Right cardiac atrium (tissue), 5 donors: Measurements from ENCODE around the gene LUZP1. TPM values are rescaled to one million over a fixed set of nuclear protein-coding genes. Genes with fewer than 3 reads are reported as not detected.
"Not testable (repeated sequence)": the region's sequence is repeated elsewhere in the genome, so short reads cannot be mapped to it uniquely, and the experiment has no call there.

Source experiments
- ATAC-seq, 2 donors: fragments of 200-7000 bp; cut with Tn5 transposase; one replicate each; pipeline versions ENCODE4 v1.8.0 to v1.9.1; 2020; ENCODE audit warnings: moderate library complexity in 2 of 2, mild to moderate bottlenecking in 1 of 2
- DNase-seq, 3 donors: peaks; one replicate each; pipeline ENCODE4 v3.0.0-alpha.2; 2020
- H3K27ac ChIP-seq: one replicate; pipeline ENCODE4 v1.5.1; 2013; ENCODE audit warnings: mild to moderate bottlenecking, low read length, control low read depth, moderate library complexity
- H3K27me3 ChIP-seq: one replicate; pipeline ENCODE4 v1.6.1; 2013; ENCODE audit not compliant: control insufficient read depth, insufficient read depth
- H3K4me1 ChIP-seq: one replicate; pipeline ENCODE4 v1.6.1; 2013; ENCODE audit warnings: low read length; ENCODE audit not compliant: control insufficient read depth, insufficient read depth
- H3K4me3 ChIP-seq: one replicate; pipeline ENCODE4 v1.5.1; 2013; ENCODE audit warnings: low read length, control low read depth
- H3K9me3 ChIP-seq: one replicate; pipeline ENCODE4 v1.6.1; 2013; ENCODE audit warnings: low read length; ENCODE audit not compliant: control insufficient read depth
- WGBS: extraction: QIAGEN DNeasy Blood & Tissue Kit; methylation state at CpG from one replicate; pipeline ENCODE4 v1.1.7; 2013; 5-methylcytosine and 5-hydroxymethylcytosine counted together
- intact Hi-C, 4 donors: fragments of 100-400 bp; cut with DNase I; formaldehyde crosslinking; loops; one replicate each; pipeline versions ENCODE4 v1.11.0 to v1.14.0; 2022 to 2023
- polyA plus RNA-seq: library from polyadenylated mRNA; stranded (reverse); fragments of 200-250 nt; gene quantifications from one replicate; pipeline ENCODE4 v1.2.3, GENCODE V29; 2013
- total RNA-seq, 4 donors: library from RNA; stranded (reverse); fragmentation: NEBNext Ultra II Directional; extraction: Animal tissue kit (Norgen Biotek cat#: 25700); gene quantifications; one replicate each; pipeline ENCODE4 v1.2.1, GENCODE V29; 2021
- donor health status: healthy with polysubstance abuse.
- donor health status: DM: no; HTN: yes; CAD: no.
- donor health status: DM: no; HTN: no; CAD: no.
- donor health status: DM: no; HTN: yes; CAD: no; lungs with severe emphysema.
- donor health status: DM: yes; HTN: yes; CAD: no.

Gene LUZP1
- total and polyA plus RNA-seq, 5 donors, result 9.5 to 61.9 (median 35.1) TPM

- intact Hi-C loops, result no loop called here
- Histone ChIP-seq H3K4me3 (no peak overlapping the region), H3K27me3 (no peaks in the 10 kb centered on the region), H3K27ac (no peak overlapping the region), H3K4me1 (no peaks in the 10 kb centered on the region), H3K9me3 (no peaks in the 10 kb centered on the region)
- WGBS, result 91% methylated on average over 2 of the region's 2 CpGs
- ATAC-seq (no peak), DNase-seq (no peak)
These were observed 39.9 kb upstream of the LUZP1 start for GRCh38 chr1:23208527-23208926.

DNA sequence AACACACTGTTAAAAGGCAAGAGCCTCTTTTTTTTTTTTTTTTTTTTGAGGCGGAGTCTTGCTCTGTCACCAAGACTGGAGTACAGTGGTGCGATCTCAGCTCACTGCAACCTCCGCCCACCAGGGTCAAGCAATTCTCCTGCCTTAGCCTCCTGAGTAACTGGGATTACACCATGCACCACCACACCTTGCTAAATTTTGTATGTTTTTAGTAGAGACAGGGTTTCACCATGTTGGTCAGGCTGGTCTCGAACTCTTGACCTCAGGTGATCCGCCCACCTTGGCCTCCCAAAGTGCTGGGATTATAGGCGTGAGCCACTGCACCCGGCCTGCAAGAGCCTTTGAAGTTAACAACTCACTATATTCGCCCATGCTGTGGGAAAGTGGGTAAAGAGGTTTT lies 39.1 kb upstream of the LUZP1 start:
- DNase-seq, H3K27ac ChIP-seq, H3K9me3 ChIP-seq, ATAC-seq, H3K27me3 ChIP-seq, H3K4me1 ChIP-seq, intact Hi-C loops, H3K4me3 ChIP-seq: not testable (repeated sequence)
- 93% methylated on average over 8 of the region's 8 CpGs for WGBS

DNA sequence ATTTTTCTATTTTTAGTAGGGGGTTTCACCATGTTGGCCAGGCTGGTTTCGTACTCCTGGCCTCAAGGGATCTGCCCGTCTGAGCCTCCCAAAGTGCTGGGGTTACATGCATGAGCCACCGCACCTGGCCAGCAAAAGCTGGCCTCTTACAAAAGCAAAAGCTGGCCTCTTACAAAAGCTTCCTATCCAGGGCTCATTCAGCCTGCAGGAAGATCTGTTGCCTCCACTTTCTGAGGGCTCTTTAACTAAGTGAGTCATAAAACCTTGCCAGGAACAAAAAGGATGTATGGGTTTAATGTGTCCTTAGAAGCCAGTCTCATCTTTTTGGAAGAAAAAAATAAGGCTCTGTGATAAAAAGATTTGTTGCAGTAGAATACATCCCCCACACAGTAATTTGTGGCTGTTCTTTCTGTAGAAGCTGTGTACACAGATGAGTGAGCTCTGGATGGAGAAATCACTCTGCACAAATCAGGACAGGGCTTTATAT lies 33.6 kb upstream of the LUZP1 start:
- 63% methylated on average over 3 of the region's 3 CpGs for WGBS
- no peaks in the 10 kb centered on the region for H3K27me3 ChIP-seq
- intact Hi-C loops, result no loop called here

DNA sequence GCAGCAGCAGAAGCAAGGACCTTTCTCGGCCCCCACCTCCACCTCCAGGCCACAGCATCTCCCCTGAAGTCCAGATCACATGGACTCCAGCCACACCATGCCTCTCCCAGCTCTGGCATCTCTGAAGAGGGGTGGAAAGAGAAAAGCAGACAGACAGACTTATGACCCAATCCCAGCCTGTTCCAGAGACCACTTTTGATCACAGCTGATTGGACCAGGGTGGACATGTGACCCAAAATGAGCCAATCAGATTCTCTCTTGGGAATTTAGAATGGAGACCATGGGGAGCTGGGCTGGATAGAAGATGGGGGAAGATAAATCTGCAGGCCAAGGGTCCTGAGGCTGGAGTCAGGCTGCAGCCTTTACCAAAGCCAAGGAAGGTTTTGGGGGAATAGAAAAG lies 32.2 kb upstream of the LUZP1 start:
- 88% methylated on average over 1 of the region's 1 CpG for WGBS
- ATAC-seq (no peak), DNase-seq (no peak)
- no peak overlapping the region for H3K27ac ChIP-seq
- H3K4me1 ChIP-seq, result no peaks in the 10 kb centered on the region
- H3K4me3 ChIP-seq, result no peak overlapping the region
- intact Hi-C loops, result no loop called here
- no peaks in the 10 kb centered on the region for H3K27me3 ChIP-seq
- H3K9me3 ChIP-seq, result no peaks in the 10 kb centered on the region

More for the DNA sequence above, 33.6 kb upstream of the LUZP1 start:
- Histone ChIP-seq H3K4me3 (no peak overlapping the region), H3K4me1 (no peaks in the 10 kb centered on the region), H3K27ac (no peak overlapping the region), H3K9me3 (no peaks in the 10 kb centered on the region)
- DNase-seq (no peak), ATAC-seq (no peak)

DNA sequence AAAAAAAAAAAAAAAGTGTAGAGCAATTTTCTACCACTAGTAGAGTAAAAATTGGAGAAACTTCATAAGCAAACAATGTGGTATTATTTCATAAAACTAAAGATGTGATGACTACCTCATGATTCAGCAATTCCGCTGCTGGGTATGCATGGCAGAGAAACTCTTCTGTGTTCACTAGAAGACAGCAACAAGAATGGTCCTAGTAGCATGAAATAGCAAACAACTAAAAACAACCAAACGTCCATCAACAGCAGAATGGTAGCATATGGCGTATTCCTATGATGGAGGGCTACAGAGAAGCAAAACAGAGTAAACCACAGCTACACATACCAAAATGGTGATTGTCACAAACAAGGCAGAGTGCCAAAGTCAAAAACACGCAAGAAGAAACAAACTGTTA lies 29.7 kb upstream of the LUZP1 start:
- no peaks in the 10 kb centered on the region for H3K9me3 ChIP-seq
- H3K4me1 ChIP-seq, result no peaks in the 10 kb centered on the region
- DNase-seq, result no peak
- no peak for ATAC-seq
- no peak overlapping the region for H3K4me3 ChIP-seq
- no peak overlapping the region for H3K27ac ChIP-seq
- H3K27me3 ChIP-seq, result no peaks in the 10 kb centered on the region
- intact Hi-C loops, result no loop called here
- WGBS, result 63% methylated on average over 4 of the region's 4 CpGs

DNA sequence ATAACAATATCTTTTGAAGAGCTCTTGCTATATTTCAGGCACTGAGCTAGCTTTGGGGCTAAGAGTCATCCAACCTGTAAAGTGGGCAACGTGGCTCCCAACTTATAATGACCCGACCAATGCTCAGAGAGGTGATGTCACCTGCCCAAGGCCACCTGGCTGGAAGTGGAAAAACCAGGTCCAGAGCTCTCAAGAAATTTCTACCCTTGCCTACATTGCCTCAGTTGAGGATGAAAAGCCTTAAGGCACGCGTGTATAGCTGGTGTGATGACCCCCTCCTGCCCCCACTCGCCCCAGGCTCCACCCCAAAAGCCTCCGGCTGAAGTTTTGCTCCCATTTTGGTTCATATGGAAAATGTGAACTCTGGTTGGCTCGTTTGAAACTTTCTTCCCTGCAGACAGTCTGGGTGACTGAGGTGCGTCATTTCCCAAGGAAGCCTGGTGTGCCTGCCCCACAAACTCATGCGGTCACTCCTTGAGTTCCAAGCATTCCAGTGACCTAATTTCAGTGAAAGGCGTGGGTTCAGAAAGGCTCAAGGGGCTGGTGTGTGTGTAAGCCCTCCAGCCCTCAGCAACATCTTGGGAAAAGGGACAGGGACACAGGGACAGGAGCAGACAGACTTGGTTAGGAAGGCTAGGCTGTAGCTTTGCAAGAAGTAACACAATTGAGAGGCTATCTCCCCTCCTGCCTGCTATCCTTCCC lies 28.1 kb upstream of the LUZP1 start:
- 68% methylated on average over 10 of the region's 10 CpGs for whole genome bisulfite sequencing
- ATAC-seq (no peak), DNase-seq (no peak)
- Histone ChIP-seq H3K4me3 (no peak overlapping the region), H3K27me3 (no peaks in the 10 kb centered on the region), H3K27ac (no peak overlapping the region), H3K9me3 (no peaks in the 10 kb centered on the region), H3K4me1 (no peaks in the 10 kb centered on the region)
- intact Hi-C loops, result no loop called here

GRCh38 chr1:23194119-23194984 lies 25.7 kb upstream of the LUZP1 start:
- Histone ChIP-seq H3K4me3 (no peak overlapping the region), H3K27ac (no peak overlapping the region), H3K27me3 (no peaks in the 10 kb centered on the region), H3K4me1 (no peaks in the 10 kb centered on the region), H3K9me3 (no peaks in the 10 kb centered on the region)
- ATAC-seq (no peak), DNase-seq (no peak)
- 66% methylated on average over 11 of the region's 11 CpGs for WGBS
- intact Hi-C loops, result no loop called here

- Histone ChIP-seq H3K9me3 (no peaks in the 10 kb centered on the region), H3K4me1 (no peaks in the 10 kb centered on the region), H3K27ac (no peak overlapping the region), H3K4me3 (no peak overlapping the region), H3K27me3 (no peaks in the 10 kb centered on the region)
- DNase-seq, result no peak
- ATAC-seq, result peak in 1 of 2 donors; percentile 13
- WGBS, result 95% methylated on average over 27 of the region's 27 CpGs
- intact Hi-C loops, result no loop called here
These were observed 24.9 kb upstream of the LUZP1 start for GRCh38 chr1:23193391-23194118.

DNA sequence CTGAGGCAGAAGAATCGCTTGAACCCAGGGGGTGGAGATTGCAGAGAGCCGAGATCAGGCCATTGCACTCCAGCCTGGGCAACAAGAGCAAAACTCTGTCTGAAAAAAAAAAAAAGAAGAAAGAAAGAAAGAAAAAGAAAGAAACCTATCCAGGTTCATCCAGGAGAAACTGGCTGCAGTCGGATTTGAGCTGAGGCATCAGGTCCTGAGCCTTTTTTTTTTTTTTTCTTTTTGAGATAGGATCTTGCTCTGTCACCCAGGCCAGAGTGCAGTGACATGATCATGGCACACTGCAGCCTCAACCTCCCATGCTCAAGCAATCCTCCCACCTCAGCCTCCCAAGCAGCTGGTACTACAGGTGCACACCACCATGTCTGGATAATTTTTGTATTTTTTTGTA lies 22.5 kb upstream of the LUZP1 start:
- no peak overlapping the region for H3K4me3 ChIP-seq
- no peaks in the 10 kb centered on the region for H3K9me3 ChIP-seq
- DNase-seq (no peak), ATAC-seq (no peak)
- H3K27me3 ChIP-seq, result no peaks in the 10 kb centered on the region
- H3K27ac ChIP-seq, result no peak overlapping the region
- intact Hi-C loops, result no loop called here
- 97% methylated on average over 3 of the region's 3 CpGs for WGBS
- H3K4me1 ChIP-seq, result no peaks in the 10 kb centered on the region

DNA sequence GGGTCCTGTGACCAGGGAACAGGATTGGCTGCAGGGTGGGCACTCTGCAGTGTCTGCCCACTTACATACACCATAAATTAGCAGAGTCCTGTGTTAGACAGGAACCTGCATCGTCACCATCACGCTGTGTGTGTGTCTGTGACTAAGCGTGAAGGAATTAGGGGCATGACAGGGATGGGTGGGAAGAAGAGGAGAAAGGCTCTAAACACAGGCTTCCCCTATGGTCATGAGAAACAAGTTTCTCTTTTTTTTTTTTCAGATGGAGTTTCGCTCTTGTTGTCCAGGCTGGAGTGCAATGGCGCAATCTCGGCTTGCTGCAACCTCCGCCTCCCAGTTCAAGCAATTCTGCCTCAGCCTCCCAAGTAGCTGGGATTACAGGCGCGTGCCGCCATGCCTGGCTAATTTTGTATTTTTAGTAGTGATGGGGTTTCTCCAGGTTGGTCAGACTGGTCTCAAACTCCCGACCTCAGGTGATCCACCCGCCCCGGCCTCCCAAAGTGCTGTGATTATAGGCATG lies 20.3 kb upstream of the LUZP1 start:
- not testable (repeated sequence) for DNase-seq, H3K9me3 ChIP-seq, H3K27me3 ChIP-seq, H3K4me1 ChIP-seq, H3K4me3 ChIP-seq, ATAC-seq, H3K27ac ChIP-seq
- intact Hi-C loops, result loop anchor here in 2 of 4 donors (5.0 to 10.0 kb wide), 2 partner anchors 212 to 214 kb away; partner anchors contain the start of gene LACTBL1 (in 1 of the 2)
- 91% methylated on average over 13 of the region's 13 CpGs for WGBS
